MM.1S (cell line): Measurements from ENCODE around the gene TPK1.

Source experiments
- CTCF ChIP-seq: fragments of 300-600 bp; sonication (generic); IDR thresholded peaks from 2 replicates; pipeline ENCODE4 v1.5.1; 2016; ENCODE audit warnings: antibody characterized with exemption, low read length, mixed read lengths
- EZH2 ChIP-seq: fragments of 300-600 bp; sonication (generic); optimal IDR thresholded peaks from 2 replicates; pipeline ENCODE3; 2017; ENCODE audit warnings: low read depth, mild to moderate bottlenecking, antibody characterized with exemption, low read length, mixed read lengths
- EZH2phosphoT487 ChIP-seq: fragments of 300-600 bp; sonication (generic); IDR thresholded peaks from 2 replicates; pipeline ENCODE4 v1.6.1; 2018; ENCODE audit warnings: antibody characterized with exemption, low read length

GRCh38 chr7:144477348-144477747 lies 358.5 kb downstream of the TPK1 start:
- no peak for TF ChIP-seq CTCF
- TF ChIP-seq EZH2: no peak
- no peak for TF ChIP-seq EZH2phosphoT487
